ENCODE results near the gene ADRA1B.
"Not testable (repeated sequence)": the region's sequence is repeated elsewhere in the genome, so short reads cannot be mapped to it uniquely, and the experiment has no call there.

ADRA1B gene

DNA sequence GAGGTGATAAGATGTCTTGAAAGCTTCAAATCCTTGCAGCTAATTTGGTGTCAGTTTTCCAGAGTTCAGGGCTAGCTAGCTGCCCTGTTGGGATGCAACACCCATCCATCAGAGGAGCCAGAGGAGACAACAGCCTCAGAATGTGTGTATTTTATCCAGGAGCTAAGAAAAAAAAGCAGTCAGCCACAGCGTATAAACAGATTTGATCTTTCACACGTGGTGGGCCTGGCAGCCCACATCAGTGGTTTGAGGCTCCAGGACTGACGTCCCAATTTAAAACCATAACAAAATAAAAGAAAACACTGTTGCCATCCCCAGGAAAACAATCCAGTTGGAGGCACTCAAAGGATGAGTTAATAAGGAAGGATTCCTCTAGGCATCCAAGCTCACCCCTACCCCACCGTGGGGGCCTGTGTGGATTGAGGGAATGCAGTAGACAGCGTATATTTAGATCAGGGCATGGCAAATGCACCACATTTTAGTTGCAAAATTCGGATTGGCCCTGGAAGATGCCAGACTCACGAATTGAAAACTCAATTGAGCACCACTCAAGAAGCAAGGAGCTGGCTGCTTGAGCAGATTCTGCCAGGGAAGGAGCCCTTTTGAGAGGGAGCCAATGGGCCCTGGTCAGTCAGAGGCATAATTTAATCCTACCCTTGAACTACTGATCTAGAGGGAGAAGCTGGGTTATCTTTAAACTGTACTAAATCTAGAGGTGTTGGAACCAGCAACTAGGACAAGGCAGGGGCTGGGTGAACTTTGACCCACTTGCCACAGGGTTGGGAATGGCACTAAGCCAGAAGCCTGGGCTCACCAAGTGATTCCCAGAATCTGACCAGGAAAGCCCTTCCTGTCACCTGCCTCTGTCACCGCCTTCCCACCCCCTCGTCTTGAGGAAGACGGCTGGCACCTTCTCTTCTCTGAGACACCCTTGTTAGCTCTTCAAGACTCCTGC lies 17.5 kb downstream of the ADRA1B start:
- no peak for DNase-seq

- no peak for DNase-seq
These were observed 19.7 kb downstream of the ADRA1B start for GRCh38 chr5:159935946-159936345.

GRCh38 chr5:159936686-159937329 lies 20.5 kb downstream of the ADRA1B start:
- no peak for DNase-seq

GRCh38 chr5:159937580-159937979 lies 21.3 kb downstream of the ADRA1B start:
- no peak for DNase-seq

- DNase-seq, result no peak
These were observed 27.0 kb downstream of the ADRA1B start for GRCh38 chr5:159943326-159943725.

- no peak for DNase-seq
These were observed 27.8 kb downstream of the ADRA1B start for GRCh38 chr5:159944056-159944600.

GRCh38 chr5:159945359-159945758 lies 29.1 kb downstream of the ADRA1B start:
- DNase-seq, result no peak

DNA sequence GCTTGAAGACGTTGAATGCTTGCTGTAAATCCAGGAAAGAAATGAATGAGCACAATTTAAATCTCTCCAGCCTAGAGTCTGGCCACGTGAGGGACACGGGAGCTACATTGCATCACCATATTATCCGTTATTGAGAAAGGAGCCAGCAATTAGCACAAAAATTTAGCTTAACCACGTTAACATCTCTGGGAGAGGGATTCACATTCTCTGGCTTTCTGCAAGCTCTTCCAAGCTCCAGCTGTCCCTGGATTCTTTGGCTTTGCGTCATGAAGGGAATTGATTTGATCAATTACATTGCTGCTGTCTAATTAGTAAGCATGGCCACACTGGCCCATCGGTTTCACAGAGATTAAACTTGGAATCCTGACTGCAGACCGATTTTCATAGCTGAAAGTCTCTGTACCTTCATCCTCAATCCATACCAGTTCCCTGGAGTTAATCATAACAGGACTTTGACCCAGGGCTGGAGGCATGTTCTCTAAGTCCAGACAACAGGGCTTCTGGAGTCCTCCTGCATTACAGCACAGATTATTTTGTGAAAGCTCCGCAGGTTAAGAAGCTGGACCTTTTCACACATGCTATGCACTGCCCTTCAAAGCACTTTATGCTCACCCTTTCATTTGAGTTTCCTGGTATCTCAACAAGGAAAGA lies 31.6 kb downstream of the ADRA1B start:
- peak in 1 of 2 experiments; percentile 45 for DNase-seq

DNA sequence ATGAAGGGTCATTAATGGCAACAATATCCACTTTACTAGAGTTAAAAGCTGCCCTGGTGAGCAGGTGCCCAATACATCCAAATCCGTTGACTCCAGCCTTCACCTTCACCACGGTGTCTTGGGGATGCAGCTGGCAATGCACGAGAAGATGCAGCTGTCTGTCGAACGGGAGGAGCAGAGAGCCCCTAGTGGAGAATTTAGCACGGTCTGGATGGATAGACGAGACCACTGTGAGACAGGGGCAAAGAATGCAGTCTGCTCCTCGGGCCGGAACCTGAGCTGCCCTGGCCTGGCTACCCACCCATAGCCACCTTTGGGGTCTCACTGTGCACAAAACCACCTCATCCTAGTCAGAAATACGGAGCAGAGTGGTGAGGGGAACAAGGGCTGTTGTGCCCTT lies 35.1 kb downstream of the ADRA1B start:
- DNase-seq, result no peak

GRCh38 chr5:159951834-159952233 lies 35.6 kb downstream of the ADRA1B start:
- no peak for DNase-seq

GRCh38 chr5:159953609-159954008 lies 37.3 kb downstream of the ADRA1B start:
- no peak for DNase-seq

- no peak for DNase-seq
These were observed 38.9 kb downstream of the ADRA1B start for GRCh38 chr5:159955056-159955624.

DNA sequence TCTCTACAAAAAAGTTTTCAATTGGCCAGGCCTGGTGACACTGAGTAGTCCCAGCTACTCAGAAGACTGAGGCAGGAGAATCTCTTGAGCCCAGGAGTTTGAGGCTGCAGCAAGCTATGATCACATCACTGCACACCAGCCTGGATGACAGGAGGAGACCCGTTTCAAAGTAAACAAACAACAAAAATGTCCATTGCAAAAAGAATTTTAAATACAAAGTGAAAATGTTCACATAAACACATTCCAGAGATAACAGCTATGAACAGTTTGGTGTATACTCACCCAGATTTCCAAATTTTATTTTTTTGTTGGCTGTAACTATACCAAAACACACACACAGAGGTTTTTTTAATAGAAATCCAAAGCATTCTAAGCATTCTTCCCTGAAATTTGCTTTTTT lies 39.8 kb downstream of the ADRA1B start:
- DNase-seq, result no peak

- no peak for DNase-seq
These were observed 45.2 kb downstream of the ADRA1B start for GRCh38 chr5:159961176-159962160.

DNA sequence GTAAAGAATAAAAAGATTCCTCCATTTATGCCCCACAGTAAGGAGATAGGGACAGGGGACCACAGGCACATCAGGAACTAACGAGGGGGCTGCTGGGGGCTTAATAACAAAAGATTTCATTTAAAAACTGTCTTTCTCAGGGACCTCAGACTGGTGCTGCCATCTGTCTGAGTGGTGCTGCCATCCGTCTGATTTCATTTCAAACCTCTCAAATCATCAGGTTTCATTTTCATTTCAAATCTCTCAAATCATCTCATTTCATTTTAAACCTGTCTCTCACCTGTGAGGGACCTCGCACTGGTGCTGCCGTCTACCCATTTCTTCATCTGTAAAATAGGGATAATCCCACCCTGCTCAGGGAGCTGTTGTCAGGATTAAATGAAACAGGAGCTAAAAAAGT lies 45.9 kb downstream of the ADRA1B start:
- no peak for DNase-seq

GRCh38 chr5:159963935-159964334 lies 47.7 kb downstream of the ADRA1B start:
- DNase-seq, result no peak

- peak in 1 of 2 experiments; percentile 37 for DNase-seq
These were observed 49.0 kb downstream of the ADRA1B start for GRCh38 chr5:159965031-159965837.

- DNase-seq, result not testable (repeated sequence)
These were observed 49.5 kb downstream of the ADRA1B start for GRCh38 chr5:159965838-159966128.

DNA sequence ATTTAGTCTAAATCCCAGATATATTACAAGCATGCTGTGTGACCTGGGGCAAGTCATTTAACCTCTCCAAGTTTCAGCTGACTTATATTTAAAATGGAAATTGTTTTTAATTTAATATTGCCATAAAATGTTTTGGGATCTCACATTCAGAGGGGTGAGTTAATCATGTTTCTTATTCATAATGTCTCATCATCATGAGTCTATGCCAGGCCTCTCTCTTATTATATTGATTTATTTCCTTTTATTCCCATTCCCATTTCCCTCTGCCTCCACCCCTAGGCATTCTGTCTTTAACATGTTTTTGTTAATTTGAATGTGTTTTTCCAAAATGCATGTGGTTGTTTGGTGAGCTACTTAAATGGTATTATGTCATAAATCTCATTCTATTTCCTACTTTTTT lies 53.7 kb downstream of the ADRA1B start:
- no peak for DNase-seq

GRCh38 chr5:159971038-159971437 lies 54.8 kb downstream of the ADRA1B start:
- DNase-seq, result no peak

GRCh38 chr5:159971514-159971913 lies 55.2 kb downstream of the ADRA1B start:
- DNase-seq, result no peak
